Astrocyte (in vitro differentiated cells and primary cell): Measurements from ENCODE around the gene CNTNAP2. TPM values are rescaled to one million over a fixed set of nuclear protein-coding genes. Genes with fewer than 3 reads are reported as not detected.
A peak's percentile ranks its signal among the peaks of the same experiment; 100 is the strongest.
"Not testable (repeated sequence)": the region's sequence is repeated elsewhere in the genome, so short reads cannot be mapped to it uniquely, and the experiment has no call there.

Experiments used
- DNase-seq: peaks from one replicate; pipeline ENCODE4 v3.0.0-alpha.2; 2010; ENCODE audit warnings: low read depth
- FAIRE-seq: peaks from 2 replicates; lab custom pipeline; 2011; peaks lifted over from hg19 to GRCh38; lab: Jason Lieb, UNC
- H2AFZ ChIP-seq: 2 replicates; pipeline ENCODE4 v1.6.0; 2012; ENCODE audit warnings: low read depth, low read length, inconsistent platforms
- H3K27ac ChIP-seq: 2 replicates; pipeline ENCODE4 v1.5.1; 2011; ENCODE audit warnings: low read depth, low read length, inconsistent platforms
- H3K27me3 ChIP-seq: 2 replicates; pipeline ENCODE4 v1.6.0; 2011; ENCODE audit warnings: low read length, inconsistent platforms; ENCODE audit not compliant: insufficient read depth
- H3K36me3 ChIP-seq: 2 replicates; pipeline ENCODE4 v1.5.1; 2011; ENCODE audit warnings: low read length, inconsistent platforms; ENCODE audit not compliant: insufficient read depth
- H3K4me1 ChIP-seq: 2 replicates; pipeline ENCODE4 v1.5.1; 2011; ENCODE audit warnings: low read length, inconsistent platforms; ENCODE audit not compliant: insufficient read depth
- H3K4me2 ChIP-seq: 2 replicates; pipeline ENCODE4 v1.6.0; 2012; ENCODE audit warnings: low read length, inconsistent platforms
- H3K4me3 ChIP-seq: 2 replicates; pipeline ENCODE4 v1.5.1; 2011; ENCODE audit warnings: low read depth, mild to moderate bottlenecking, low read length, inconsistent platforms; ENCODE audit not compliant: insufficient read depth
- H3K79me2 ChIP-seq: 2 replicates; pipeline ENCODE4 v1.6.0; 2012; ENCODE audit warnings: mild to moderate bottlenecking, low read length, inconsistent platforms; ENCODE audit not compliant: insufficient read depth
- H3K9ac ChIP-seq: 2 replicates; pipeline ENCODE4 v1.6.0; 2012; ENCODE audit warnings: mild to moderate bottlenecking, low read length, inconsistent platforms
- H3K9me3 ChIP-seq: 2 replicates; pipeline ENCODE4 v1.5.1; 2012; ENCODE audit warnings: low read depth, mild to moderate bottlenecking, low read length, inconsistent platforms; ENCODE audit not compliant: insufficient read depth
- H4K20me1 ChIP-seq: 2 replicates; pipeline ENCODE4 v1.6.0; 2012; ENCODE audit warnings: low read length, inconsistent platforms; ENCODE audit not compliant: insufficient read depth
- H3K27ac Mint-ChIP-seq: one replicate; pipeline ENCODE4 v1.8.0; 2021; ENCODE audit warnings: mild to moderate bottlenecking, mixed read lengths; ENCODE audit not compliant: unreplicated experiment
- H3K27me3 Mint-ChIP-seq: one replicate; pipeline ENCODE4 v1.8.0; 2021; ENCODE audit warnings: low read depth, mixed read lengths; ENCODE audit not compliant: unreplicated experiment
- H3K36me3 Mint-ChIP-seq: one replicate; pipeline ENCODE4 v1.8.0; 2021; ENCODE audit warnings: low read depth, mixed read lengths; ENCODE audit not compliant: unreplicated experiment
- H3K4me1 Mint-ChIP-seq: one replicate; pipeline ENCODE4 v1.8.0; 2021; ENCODE audit warnings: low read depth, mixed read lengths; ENCODE audit not compliant: unreplicated experiment
- H3K4me3 Mint-ChIP-seq: one replicate; pipeline ENCODE4 v1.8.0; 2021; ENCODE audit warnings: mild to moderate bottlenecking, moderate library complexity, mixed read lengths; ENCODE audit not compliant: unreplicated experiment
- H3K9me3 Mint-ChIP-seq: one replicate; pipeline ENCODE4 v1.8.0; 2021; ENCODE audit warnings: mild to moderate bottlenecking, mixed read lengths; ENCODE audit not compliant: unreplicated experiment
- EZH2 ChIP-seq: IDR thresholded peaks from 2 replicates; pipeline ENCODE4 v1.6.1; 2012; ENCODE audit warnings: mild to moderate bottlenecking, low read length, inconsistent platforms; ENCODE audit not compliant: insufficient read depth
- total RNA-seq: library from RNA; stranded (reverse); gene quantifications from 2 replicates; pipeline ENCODE4 v1.2.1, GENCODE V29; 2021
- TF ChIP-seq, protein P1 (sequence below): IDR thresholded peaks from 2 replicates; pipeline ENCODE4 v1.5.1; 2011; ENCODE audit warnings: low read depth, mild to moderate bottlenecking, inconsistent platforms, low read length, moderate library complexity; ENCODE audit not compliant: insufficient read depth

CNTNAP2 gene
- total RNA-seq, 1 donor from 2014 or later, result 20.0 TPM

DNA sequence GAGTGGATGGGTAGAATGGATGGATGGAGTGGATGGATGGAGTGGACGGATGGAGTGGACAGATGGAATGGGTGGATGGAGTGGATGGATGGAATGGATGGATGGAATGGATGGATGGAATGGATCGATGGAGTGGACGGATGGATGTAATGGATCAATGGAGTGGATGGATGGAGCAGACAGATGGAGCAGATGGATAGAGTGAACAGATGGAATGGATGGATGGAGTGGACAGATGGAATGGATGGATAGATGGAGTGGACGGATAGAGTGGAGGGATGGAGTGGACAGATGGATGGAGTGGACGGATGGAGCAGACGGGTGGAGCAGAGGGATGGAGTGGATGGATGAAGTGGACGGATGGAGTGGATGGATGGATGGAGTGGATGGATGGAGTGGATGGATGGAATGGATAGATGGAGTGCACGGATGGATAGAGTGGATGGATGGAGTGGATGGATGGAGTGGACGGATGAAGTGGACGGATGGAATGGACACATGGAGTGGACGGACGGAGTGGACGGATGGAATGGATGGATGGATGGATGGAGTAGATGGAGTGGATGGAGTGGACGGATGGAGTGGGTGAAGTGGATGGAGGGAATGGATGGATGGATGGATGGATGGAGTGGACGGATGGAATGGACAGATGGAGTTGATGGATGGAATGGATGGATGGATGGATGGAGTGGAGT is 2213.7 kb downstream of the CNTNAP2 start:
- Mint-ChIP-seq H3K27ac (no peak overlapping the region), H3K9me3 (peaks cover 9% of the 10 kb centered on the region)

DNA sequence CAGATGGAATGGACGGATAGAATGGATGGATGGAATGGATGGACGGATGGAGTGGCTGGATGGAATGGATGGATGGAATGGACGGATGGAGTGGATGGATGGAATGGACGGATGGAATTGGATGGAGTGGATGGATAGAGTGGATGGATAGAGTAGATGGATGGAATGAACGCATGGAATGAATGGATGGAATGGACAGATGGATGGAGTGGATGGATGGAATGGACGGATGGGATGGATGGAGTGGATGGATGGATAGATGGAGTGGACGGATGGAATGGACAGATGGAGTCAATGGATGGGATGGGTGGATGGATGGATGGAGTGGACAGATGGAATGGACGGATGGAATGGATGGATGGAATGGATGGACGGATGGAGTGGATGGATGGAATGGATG is 2214.2 kb downstream of the CNTNAP2 start:
- no peaks in the 10 kb centered on the region for H3K36me3 ChIP-seq
- H3K36me3 Mint-ChIP-seq, result peaks cover 6% of the 10 kb centered on the region
- H3K9ac ChIP-seq, result no peak overlapping the region
- no peaks in the 10 kb centered on the region for H4K20me1 ChIP-seq
- H3K4me3 Mint-ChIP-seq, result no peak overlapping the region
- no peak overlapping the region for H3K4me2 ChIP-seq
- H2AFZ ChIP-seq, result no peak overlapping the region
- H3K27me3 ChIP-seq, result no peaks in the 10 kb centered on the region
- no peak overlapping the region for H3K27ac ChIP-seq
- FAIRE-seq (no peak), DNase-seq (no peak)
- H3K4me1 ChIP-seq, result peaks cover 10% of the 10 kb centered on the region
- H3K9me3 Mint-ChIP-seq, result peaks cover 9% of the 10 kb centered on the region
- peaks cover 40% of the 10 kb centered on the region for H3K4me1 Mint-ChIP-seq
- no peak overlapping the region for H3K4me3 ChIP-seq
- H3K79me2 ChIP-seq, result no peaks in the 10 kb centered on the region
- no peaks in the 10 kb centered on the region for H3K27me3 Mint-ChIP-seq
- peaks cover 17% of the 10 kb centered on the region for H3K9me3 ChIP-seq
- TF ChIP-seq, protein P1, sequence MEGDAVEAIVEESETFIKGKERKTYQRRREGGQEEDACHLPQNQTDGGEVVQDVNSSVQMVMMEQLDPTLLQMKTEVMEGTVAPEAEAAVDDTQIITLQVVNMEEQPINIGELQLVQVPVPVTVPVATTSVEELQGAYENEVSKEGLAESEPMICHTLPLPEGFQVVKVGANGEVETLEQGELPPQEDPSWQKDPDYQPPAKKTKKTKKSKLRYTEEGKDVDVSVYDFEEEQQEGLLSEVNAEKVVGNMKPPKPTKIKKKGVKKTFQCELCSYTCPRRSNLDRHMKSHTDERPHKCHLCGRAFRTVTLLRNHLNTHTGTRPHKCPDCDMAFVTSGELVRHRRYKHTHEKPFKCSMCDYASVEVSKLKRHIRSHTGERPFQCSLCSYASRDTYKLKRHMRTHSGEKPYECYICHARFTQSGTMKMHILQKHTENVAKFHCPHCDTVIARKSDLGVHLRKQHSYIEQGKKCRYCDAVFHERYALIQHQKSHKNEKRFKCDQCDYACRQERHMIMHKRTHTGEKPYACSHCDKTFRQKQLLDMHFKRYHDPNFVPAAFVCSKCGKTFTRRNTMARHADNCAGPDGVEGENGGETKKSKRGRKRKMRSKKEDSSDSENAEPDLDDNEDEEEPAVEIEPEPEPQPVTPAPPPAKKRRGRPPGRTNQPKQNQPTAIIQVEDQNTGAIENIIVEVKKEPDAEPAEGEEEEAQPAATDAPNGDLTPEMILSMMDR, result no peak
- TF ChIP-seq EZH2, result no peak
- no peak overlapping the region for H3K27ac Mint-ChIP-seq

More for the DNA sequence above, 2213.7 kb downstream of the CNTNAP2 start:
- Mint-ChIP-seq H3K36me3 (peaks cover 6% of the 10 kb centered on the region), H3K4me3 (no peak overlapping the region), H3K4me1 (peaks cover 39% of the 10 kb centered on the region), H3K27me3 (no peaks in the 10 kb centered on the region)
- H3K4me1 ChIP-seq, result peaks cover 8% of the 10 kb centered on the region
- H2AFZ ChIP-seq, result no peak overlapping the region
- no peaks in the 10 kb centered on the region for H3K79me2 ChIP-seq
- H3K9me3 ChIP-seq, result peaks cover 17% of the 10 kb centered on the region
- no peak for DNase-seq
- H3K4me2 ChIP-seq, result no peak overlapping the region
- H3K36me3 ChIP-seq, result no peaks in the 10 kb centered on the region
- no peaks in the 10 kb centered on the region for H4K20me1 ChIP-seq
- H3K9ac ChIP-seq, result no peak overlapping the region
- no peak overlapping the region for H3K27ac ChIP-seq
- FAIRE-seq, result no peak
- no peak for TF ChIP-seq EZH2
- TF ChIP-seq, protein P1, result no peak
- H3K4me3 ChIP-seq, result no peak overlapping the region
- no peaks in the 10 kb centered on the region for H3K27me3 ChIP-seq

DNA sequence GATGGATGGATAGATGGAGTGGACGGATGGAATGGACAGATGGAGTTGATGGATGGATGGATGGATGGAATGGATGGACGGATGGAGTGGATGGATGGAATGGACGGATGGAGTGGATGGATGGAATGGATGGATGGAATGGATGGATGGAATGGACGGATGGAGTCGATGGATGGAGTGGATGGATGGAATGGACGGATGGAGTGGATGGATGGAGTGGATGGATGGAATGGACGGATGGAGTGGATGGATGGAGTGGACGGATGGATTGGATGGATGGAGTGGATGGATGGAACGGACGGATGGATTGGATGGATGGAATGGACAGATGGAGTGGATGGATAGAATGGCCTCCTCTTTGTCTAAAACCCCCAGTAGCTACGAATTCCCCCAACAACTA is 2214.9 kb downstream of the CNTNAP2 start:
- H3K36me3 Mint-ChIP-seq, DNase-seq, H3K79me2 ChIP-seq, H4K20me1 ChIP-seq, H3K9ac ChIP-seq, H3K36me3 ChIP-seq, H3K27me3 Mint-ChIP-seq, H3K4me3 ChIP-seq, H3K9me3 Mint-ChIP-seq, H3K27me3 ChIP-seq, H3K4me3 Mint-ChIP-seq, H3K27ac ChIP-seq, H3K27ac Mint-ChIP-seq, H2AFZ ChIP-seq, H3K4me2 ChIP-seq: not testable (repeated sequence)
- peaks cover 43% of the 10 kb centered on the region for H3K4me1 Mint-ChIP-seq
- peak; percentile 93 for FAIRE-seq
- H3K4me1 ChIP-seq, result peaks cover 10% of the 10 kb centered on the region
- peaks cover 17% of the 10 kb centered on the region for H3K9me3 ChIP-seq
